HL-60/S4 treated with phorbol 12-myristate 13-acetate at 8.2 ng/mL for 4 days and 3 days (cell line): ENCODE measurements around the gene TOGARAM1.

Experiments used
- in situ Hi-C: fragments of 300-500 bp; cut with MboI; formaldehyde crosslinking; loops from 2 replicates; pipeline ENCODE4 v1.15.0; 2022; ENCODE audit warnings: low sequenced_read_pairs

The TOGARAM1 gene, protein sequence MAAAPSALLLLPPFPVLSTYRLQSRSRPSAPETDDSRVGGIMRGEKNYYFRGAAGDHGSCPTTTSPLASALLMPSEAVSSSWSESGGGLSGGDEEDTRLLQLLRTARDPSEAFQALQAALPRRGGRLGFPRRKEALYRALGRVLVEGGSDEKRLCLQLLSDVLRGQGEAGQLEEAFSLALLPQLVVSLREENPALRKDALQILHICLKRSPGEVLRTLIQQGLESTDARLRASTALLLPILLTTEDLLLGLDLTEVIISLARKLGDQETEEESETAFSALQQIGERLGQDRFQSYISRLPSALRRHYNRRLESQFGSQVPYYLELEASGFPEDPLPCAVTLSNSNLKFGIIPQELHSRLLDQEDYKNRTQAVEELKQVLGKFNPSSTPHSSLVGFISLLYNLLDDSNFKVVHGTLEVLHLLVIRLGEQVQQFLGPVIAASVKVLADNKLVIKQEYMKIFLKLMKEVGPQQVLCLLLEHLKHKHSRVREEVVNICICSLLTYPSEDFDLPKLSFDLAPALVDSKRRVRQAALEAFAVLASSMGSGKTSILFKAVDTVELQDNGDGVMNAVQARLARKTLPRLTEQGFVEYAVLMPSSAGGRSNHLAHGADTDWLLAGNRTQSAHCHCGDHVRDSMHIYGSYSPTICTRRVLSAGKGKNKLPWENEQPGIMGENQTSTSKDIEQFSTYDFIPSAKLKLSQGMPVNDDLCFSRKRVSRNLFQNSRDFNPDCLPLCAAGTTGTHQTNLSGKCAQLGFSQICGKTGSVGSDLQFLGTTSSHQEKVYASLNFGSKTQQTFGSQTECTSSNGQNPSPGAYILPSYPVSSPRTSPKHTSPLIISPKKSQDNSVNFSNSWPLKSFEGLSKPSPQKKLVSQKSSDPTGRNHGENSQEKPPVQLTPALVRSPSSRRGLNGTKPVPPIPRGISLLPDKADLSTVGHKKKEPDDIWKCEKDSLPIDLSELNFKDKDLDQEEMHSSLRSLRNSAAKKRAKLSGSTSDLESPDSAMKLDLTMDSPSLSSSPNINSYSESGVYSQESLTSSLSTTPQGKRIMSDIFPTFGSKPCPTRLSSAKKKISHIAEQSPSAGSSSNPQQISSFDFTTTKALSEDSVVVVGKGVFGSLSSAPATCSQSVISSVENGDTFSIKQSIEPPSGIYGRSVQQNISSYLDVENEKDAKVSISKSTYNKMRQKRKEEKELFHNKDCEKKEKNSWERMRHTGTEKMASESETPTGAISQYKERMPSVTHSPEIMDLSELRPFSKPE (N-terminal part only)

DNA sequence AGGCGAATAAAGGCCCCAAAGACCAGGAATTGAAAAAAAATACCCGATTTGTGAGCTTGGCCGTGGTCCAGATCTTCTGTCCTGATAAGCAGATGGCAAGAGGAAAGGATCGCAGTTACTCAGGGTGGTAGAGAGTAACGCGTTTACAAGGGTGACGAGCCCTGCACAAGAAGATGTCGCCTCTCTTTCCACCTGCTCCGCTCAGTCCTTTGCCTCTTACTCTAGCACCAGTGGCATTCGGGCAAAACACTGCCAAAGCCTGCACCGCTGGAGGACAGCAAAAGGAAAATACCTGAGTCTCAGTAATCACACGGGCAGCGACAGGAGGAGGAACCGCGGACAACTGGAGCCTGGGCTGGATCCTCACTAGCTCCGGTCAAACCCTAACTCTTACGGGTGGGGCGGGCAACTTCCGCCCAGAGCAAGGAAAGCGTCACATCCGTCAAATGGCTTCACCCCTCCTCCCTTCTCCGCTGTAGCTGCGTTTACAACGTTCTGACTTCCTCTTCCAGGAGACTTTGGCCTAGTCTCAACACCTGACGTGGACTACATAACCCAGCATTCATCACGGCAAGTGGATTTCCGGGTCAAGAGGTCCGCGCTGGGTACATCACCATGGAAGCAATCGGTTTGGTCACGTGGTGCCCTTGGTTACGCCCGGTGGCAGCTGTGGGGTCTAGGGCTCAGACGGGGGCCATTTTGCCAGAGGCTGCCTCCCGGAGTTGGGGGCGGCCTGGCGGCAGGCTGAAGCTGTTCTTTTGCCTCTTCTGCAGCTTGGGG lies at the start of gene TOGARAM1, which contains the start of gene KLHL28:
Gene TOGARAM1, plus strand, starts transcription at position 637 of the 780 bp plus-strand sequence. CDS start 232 bp downstream, outside the sequence.
Gene KLHL28, minus strand, starts transcription at position 394 of the 780 bp plus-strand sequence. CDS start 16,019 bp downstream, outside the sequence.
- in situ Hi-C loops: no loop called here

GRCh38 chr14:44914849-44915248 lies 47.1 kb upstream of the TOGARAM1 start:
- in situ Hi-C loops: no loop called here

- in situ Hi-C loops: no loop called here
Observed at GRCh38 chr14:44928793-44929192, 33.2 kb upstream of the TOGARAM1 start.

- in situ Hi-C loops: no loop called here
Observed at GRCh38 chr14:44935155-44935554, 26.8 kb upstream of the TOGARAM1 start.

- in situ Hi-C loops: no loop called here
Observed at GRCh38 chr14:44937547-44937946, 24.4 kb upstream of the TOGARAM1 start.

GRCh38 chr14:44940211-44940610 lies 21.8 kb upstream of the TOGARAM1 start:
- in situ Hi-C loops: no loop called here

GRCh38 chr14:44940944-44941343 lies 21.0 kb upstream of the TOGARAM1 start:
- in situ Hi-C loops: no loop called here

DNA sequence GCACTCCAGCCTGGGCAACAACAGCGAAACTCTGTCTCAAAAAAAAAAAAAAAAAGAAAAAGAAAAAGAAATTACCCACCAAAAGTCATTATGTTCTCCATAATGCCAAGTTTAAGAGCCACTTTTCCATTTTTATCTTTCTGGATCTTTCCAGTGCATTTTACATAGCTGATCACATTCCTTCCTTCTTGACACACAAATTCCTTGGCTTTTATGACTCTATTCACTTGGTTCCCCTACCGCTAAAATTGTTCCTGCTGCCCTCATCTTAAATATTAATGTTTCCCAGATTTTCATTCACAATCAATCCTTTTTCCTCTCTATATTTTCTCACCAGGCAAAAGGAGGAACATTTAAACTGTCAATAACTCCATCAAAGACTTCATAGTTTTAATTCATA lies 20.4 kb upstream of the TOGARAM1 start:
- in situ Hi-C loops: no loop called here

- in situ Hi-C loops: no loop called here
Observed at GRCh38 chr14:44942436-44942835, 19.6 kb upstream of the TOGARAM1 start.

DNA sequence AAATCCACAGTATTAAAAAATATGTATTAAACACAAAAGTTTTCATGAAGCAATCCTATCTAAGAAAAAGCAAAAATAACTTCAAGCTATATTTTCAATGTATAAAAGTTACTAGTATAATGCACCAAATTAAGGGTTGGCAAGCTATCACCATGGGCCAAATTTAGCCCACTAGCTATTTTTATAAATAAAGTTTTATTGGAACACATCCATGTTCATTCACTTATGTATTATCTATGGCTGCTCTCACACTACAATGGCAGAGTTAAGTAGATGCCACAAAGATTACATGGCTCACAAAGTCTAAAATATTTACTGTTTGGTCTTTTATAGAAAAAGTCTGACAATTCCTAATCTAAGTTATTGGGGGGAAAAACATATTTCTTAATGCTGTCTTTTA lies 17.9 kb upstream of the TOGARAM1 start:
- in situ Hi-C loops: no loop called here

GRCh38 chr14:44945264-44945663 lies 16.7 kb upstream of the TOGARAM1 start:
- in situ Hi-C loops: no loop called here

GRCh38 chr14:44951051-44951450 lies 10.9 kb upstream of the TOGARAM1 start:
- in situ Hi-C loops: no loop called here

DNA sequence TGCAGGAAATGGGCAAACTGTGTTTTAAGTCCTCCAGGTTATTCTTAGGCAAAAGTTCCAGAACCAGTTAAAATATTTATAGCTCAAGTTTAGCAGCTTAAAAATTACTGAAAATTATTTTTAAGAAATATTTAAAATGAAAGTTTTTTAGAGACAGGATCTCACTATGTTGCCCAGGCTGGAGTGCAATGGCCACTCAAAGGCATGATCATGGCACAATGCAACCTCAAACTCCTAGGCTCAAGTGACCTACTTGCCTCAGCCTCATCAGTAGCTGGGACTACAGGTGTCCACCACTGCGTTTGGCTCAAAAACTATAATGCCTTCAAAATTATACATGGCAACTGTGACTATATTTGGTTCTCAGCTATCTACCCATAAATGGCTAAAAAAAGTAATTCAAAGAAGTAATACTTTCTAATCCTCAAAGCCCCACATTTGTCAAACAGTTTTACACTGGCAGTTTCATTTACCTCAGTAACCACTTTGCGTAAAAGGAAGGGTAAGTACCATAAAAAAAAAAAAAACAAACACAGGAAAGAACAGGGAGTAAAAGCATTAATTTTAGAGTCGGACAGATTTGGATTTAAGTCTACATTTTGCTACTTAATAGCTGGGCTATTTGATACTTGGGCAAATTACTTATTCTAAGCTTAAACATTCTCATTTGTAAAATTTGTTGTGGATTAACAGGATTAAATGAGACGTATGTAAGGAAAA lies 9.4 kb upstream of the TOGARAM1 start:
- in situ Hi-C loops: no loop called here

- in situ Hi-C loops: no loop called here
Observed at GRCh38 chr14:44954750-44955149, 7.2 kb upstream of the TOGARAM1 start.

- in situ Hi-C loops: no loop called here
Observed at GRCh38 chr14:44955528-44955927, 6.5 kb upstream of the TOGARAM1 start.

- in situ Hi-C loops: no loop called here
Observed at GRCh38 chr14:44956866-44957265, 5.1 kb upstream of the TOGARAM1 start.

DNA sequence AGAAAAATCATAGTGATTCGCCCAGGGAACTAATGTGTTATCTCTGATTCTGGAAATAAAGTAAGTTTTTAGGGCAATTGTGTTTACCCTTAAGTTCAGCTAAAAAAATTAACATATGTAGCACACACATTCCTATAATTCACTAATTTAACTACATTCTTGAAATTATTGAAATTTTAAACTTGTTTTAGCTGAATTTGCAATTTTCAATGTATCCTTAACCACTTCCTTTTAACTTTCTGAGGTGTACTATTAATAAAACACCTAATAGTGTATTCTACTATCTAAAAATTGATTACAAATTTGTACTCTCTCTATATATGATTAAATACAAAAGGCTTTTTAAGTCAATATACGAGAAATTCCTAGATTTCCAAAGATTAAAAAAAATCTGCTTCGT lies 2.5 kb upstream of the TOGARAM1 start:
- in situ Hi-C loops: no loop called here

- in situ Hi-C loops: no loop called here
Observed at GRCh38 chr14:44960146-44960545, 1.8 kb upstream of the TOGARAM1 start.

DNA sequence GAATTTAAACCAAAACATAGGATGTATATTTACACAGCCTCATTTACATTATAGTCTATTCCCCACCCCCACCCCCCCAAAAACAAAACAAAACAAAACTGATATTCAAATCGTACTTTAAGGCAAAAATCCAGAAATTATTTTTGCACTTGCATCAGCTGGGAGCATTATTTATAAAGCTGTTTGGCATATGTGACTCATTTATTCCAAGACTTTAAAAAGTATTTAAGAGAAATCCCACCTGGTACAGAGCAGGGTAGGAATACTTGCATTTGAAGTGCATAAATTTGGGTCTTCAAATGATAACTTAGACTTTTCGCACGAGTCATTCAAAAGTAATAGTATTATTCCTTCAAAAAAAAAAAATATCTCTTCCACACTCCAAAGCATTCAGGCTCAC lies 1.3 kb upstream of the TOGARAM1 start:
- in situ Hi-C loops: no loop called here

DNA sequence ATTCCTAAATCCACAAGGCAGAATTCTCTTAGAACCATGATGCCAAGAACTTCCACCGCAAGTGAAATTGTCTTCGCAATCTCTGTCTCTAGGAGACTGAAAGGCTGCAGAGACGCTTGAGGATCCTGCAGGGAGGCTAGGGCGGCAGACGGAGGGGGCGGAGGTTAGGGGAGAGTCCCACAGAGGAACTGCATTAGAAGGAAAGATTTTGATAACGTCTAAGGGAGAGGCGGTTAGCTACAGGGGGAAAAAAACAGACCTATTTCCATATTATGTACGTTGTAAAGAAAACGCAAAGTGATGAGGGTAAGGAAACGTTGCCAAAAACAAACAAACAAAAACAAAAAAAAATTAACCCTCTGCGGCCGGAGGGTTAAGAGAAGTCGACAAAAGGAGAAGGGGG lies 838 bp upstream of the TOGARAM1 start:
- in situ Hi-C loops: no loop called here
